ENCODE results near the gene ENPP3. TPM values are rescaled to one million over a fixed set of nuclear protein-coding genes. Genes with fewer than 3 reads are reported as not detected.

Gene ENPP3
- total and polyA plus RNA-seq, 2 experiments from 2014 or later, result 0.98 to 2.7 TPM

- H2AFZ ChIP-seq, result no peak overlapping the region
- WGBS (ENCODE audit: low lambda C conversion rate, missing lambda C conversion rate), result 94% methylated on average over 3 of the region's 3 CpGs
- H3K4me3 ChIP-seq, result no peak overlapping the region
- no peaks in the 10 kb centered on the region for H4K20me1 ChIP-seq (ENCODE audit: insufficient read depth, poor library complexity, severe bottlenecking)
- H3K4me2 ChIP-seq, result peak overlapping the region; percentile 1
- H3K27ac ChIP-seq, result no peak overlapping the region
- TF ChIP-seq CTCF (IDR thresholded peaks at IDR 0.05; ENCODE audit: poor library complexity) (no peak), EZH2phosphoT487 (IDR thresholded peaks at IDR 0.05; ENCODE audit: low read depth, severe bottlenecking, unreplicated experiment) (no peak), EZH2 (IDR thresholded peaks at IDR 0.05; ENCODE audit: borderline replicate concordance) (no peak)
- no peaks in the 10 kb centered on the region for H3K9me2 ChIP-seq (replicated peaks; ENCODE audit: insufficient read depth)
- no peaks in the 10 kb centered on the region for H3K27me3 ChIP-seq
- H3K4me1 ChIP-seq (ENCODE audit: insufficient read depth), result no peaks in the 10 kb centered on the region
- no peak for DNase-seq (ENCODE audit: low spot score)
- no peaks in the 10 kb centered on the region for H3K79me2 ChIP-seq
- no peaks in the 10 kb centered on the region for H3K9me3 ChIP-seq (ENCODE audit: low read depth)
- no peaks in the 10 kb centered on the region for H3K36me3 ChIP-seq (replicated peaks; ENCODE audit: insufficient read depth, low read depth)
Observed at GRCh38 chr6:131755597-131755996, 118.5 kb downstream of the ENPP3 start.

- WGBS (ENCODE audit: low lambda C conversion rate, missing lambda C conversion rate), result 85% methylated on average over 2 of the region's 2 CpGs
- H2AFZ ChIP-seq, result no peak overlapping the region
- no peak overlapping the region for H3K4me3 ChIP-seq
- H3K27me3 ChIP-seq, result no peaks in the 10 kb centered on the region
- no peak overlapping the region for H3K27ac ChIP-seq
- no peaks in the 10 kb centered on the region for H4K20me1 ChIP-seq (ENCODE audit: insufficient read depth, poor library complexity, severe bottlenecking)
- no peaks in the 10 kb centered on the region for H3K36me3 ChIP-seq (replicated peaks; ENCODE audit: insufficient read depth, low read depth)
- no peaks in the 10 kb centered on the region for H3K9me2 ChIP-seq (replicated peaks; ENCODE audit: insufficient read depth)
- TF ChIP-seq EZH2 (IDR thresholded peaks at IDR 0.05; ENCODE audit: borderline replicate concordance) (no peak), EZH2phosphoT487 (IDR thresholded peaks at IDR 0.05; ENCODE audit: low read depth, severe bottlenecking, unreplicated experiment) (no peak), CTCF (IDR thresholded peaks at IDR 0.05; ENCODE audit: poor library complexity) (no peak)
- H3K9me3 ChIP-seq (ENCODE audit: low read depth), result no peaks in the 10 kb centered on the region
- H3K4me2 ChIP-seq, result no peak overlapping the region
- no peaks in the 10 kb centered on the region for H3K79me2 ChIP-seq
- H3K4me1 ChIP-seq (ENCODE audit: insufficient read depth), result no peaks in the 10 kb centered on the region
- no peak for DNase-seq (ENCODE audit: low spot score)
Observed at GRCh38 chr6:131756039-131756438, 118.9 kb downstream of the ENPP3 start.

- H3K4me1 ChIP-seq (ENCODE audit: insufficient read depth), result no peaks in the 10 kb centered on the region
- no peak overlapping the region for H2AFZ ChIP-seq
- TF ChIP-seq CTCF (IDR thresholded peaks at IDR 0.05; ENCODE audit: poor library complexity) (no peak), EZH2phosphoT487 (IDR thresholded peaks at IDR 0.05; ENCODE audit: low read depth, severe bottlenecking, unreplicated experiment) (no peak), EZH2 (IDR thresholded peaks at IDR 0.05; ENCODE audit: borderline replicate concordance) (no peak)
- H3K4me2 ChIP-seq, result no peak overlapping the region
- DNase-seq (ENCODE audit: low spot score), result no peak
- H3K9me2 ChIP-seq (replicated peaks; ENCODE audit: insufficient read depth), result no peaks in the 10 kb centered on the region
- no peaks in the 10 kb centered on the region for H3K9me3 ChIP-seq (ENCODE audit: low read depth)
- WGBS (ENCODE audit: low lambda C conversion rate, missing lambda C conversion rate), result 88% methylated on average over 4 of the region's 4 CpGs
- no peaks in the 10 kb centered on the region for H3K27me3 ChIP-seq
- H3K36me3 ChIP-seq (replicated peaks; ENCODE audit: insufficient read depth, low read depth), result no peaks in the 10 kb centered on the region
- H3K27ac ChIP-seq, result no peak overlapping the region
- H3K79me2 ChIP-seq, result no peaks in the 10 kb centered on the region
- H4K20me1 ChIP-seq (ENCODE audit: insufficient read depth, poor library complexity, severe bottlenecking), result no peaks in the 10 kb centered on the region
- no peak overlapping the region for H3K4me3 ChIP-seq
Observed at GRCh38 chr6:131758920-131759319, 121.8 kb downstream of the ENPP3 start.

Measured in hepatocyte (in vitro differentiated cells).